ENCODE measurements around the gene PYHIN1. TPM values are rescaled to one million over a fixed set of nuclear protein-coding genes. Genes with fewer than 3 reads are reported as not detected.

Gene PYHIN1
- total and polyA plus RNA-seq, 2 of the 8 experiments (the other 6 are each of a cell fraction or from before 2014, with no cell fraction given), result not detected

DNA sequence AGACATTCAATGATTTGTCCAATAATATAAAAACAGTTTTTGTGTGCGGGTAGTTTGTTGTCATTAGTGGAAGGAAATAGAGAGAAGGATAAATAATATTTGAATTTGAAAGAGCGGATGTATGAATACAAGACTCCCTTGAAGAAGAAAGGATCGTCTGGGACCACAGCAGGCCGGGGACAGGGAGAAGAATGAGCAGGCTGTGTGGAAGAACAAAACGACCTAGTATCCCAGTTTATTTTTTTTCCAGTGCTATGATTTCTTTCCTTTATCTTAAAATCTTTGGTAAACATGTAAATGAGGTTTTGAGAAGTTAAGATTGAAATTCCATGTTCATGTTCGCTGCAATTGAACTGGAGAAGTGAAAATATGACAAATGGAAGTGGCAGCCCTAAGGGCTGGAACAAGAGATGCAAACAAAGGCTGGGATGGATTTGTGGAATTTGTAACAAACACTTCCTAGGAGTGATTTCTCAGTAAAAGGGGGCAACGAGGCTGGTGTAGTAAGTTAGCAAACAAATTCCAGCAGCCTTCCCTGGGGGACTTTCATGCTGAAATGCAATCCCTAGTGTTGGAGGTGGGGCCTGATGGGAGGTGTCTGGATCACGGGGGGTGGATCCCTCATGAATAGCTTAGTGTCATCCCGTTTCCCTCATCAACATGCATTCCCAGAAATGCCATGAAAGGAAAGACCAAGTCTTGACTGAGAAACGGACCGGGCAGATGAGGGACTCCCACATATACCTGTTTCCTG is 68.1 kb downstream of the PYHIN1 start (continued):
- TF ChIP-seq RFX5 (IDR thresholded peaks at IDR 0.05; ENCODE audit: borderline replicate concordance, low read depth, low read length) (peak; percentile 40; the same call in 1 of the 2 replicates), CREB1 (IDR thresholded peaks at IDR 0.05) (peak; percentile 45), PHF8 (conservative IDR thresholded peaks at IDR 0.05; ENCODE audit: low read depth, low read length) (no peak; the same call in 1 of the 2 replicates), POLR2A (IDR thresholded peaks at IDR 0.05; ENCODE audit: control extremely low read depth in 1 of 2, low read depth in 2 of 2, low read length in 2 of 2) (peak in 1 of 2 experiments; percentile 63; a peak in 2 of 3 replicates), CTBP2 (IDR thresholded peaks at IDR 0.05; ENCODE audit: borderline replicate concordance, insufficient read depth, insufficient read length, low read length) (peak; percentile 65), SIN3A (conservative IDR thresholded peaks at IDR 0.05 in 1 of 2, IDR thresholded peaks at IDR 0.05 in 1 of 2; ENCODE audit: low read depth in 1 of 2, low read length in 2 of 2) (peak in 1 of 2 experiments; percentile 76; a peak in 2 of 4 replicates), ASH2L (IDR thresholded peaks at IDR 0.05; ENCODE audit: low read length) (peak; percentile 20), RAD21 (IDR thresholded peaks at IDR 0.05 in 1 of 2, conservative IDR thresholded peaks at IDR 0.05 in 1 of 2; ENCODE audit: low read depth in 2 of 2, low read length in 2 of 2) (peak; percentile 1 to 12; a peak in 2 of 4 replicates)
- TF ChIP-seq, protein P1, sequence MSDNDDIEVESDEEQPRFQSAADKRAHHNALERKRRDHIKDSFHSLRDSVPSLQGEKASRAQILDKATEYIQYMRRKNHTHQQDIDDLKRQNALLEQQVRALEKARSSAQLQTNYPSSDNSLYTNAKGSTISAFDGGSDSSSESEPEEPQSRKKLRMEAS (IDR thresholded peaks at IDR 0.05), result no peak

Measured in H1 (cell line).